Hindlimb muscle (tissue), 1 donor: ENCODE measurements around the gene KRCC1. TPM values are rescaled to one million over a fixed set of nuclear protein-coding genes. Genes with fewer than 3 reads are reported as not detected.
"Not testable (repeated sequence)": the region's sequence is repeated elsewhere in the genome, so short reads cannot be mapped to it uniquely, and the experiment has no call there.

ENCODE experiments used
- DNase-seq: peaks from one replicate; pipeline ENCODE4 v3.0.0-alpha.2; 2013
- polyA plus RNA-seq: library from polyadenylated mRNA; unstranded; fragments of 120-200 nt; gene quantifications from one replicate; pipeline ENCODE4 v1.2.1, GENCODE V29; 2013; ENCODE audit not compliant: insufficient read length

KRCC1 gene
- polyA plus RNA-seq, 1 donor: 33.0 TPM

- DNase-seq: no peak
These were observed 59.0 kb downstream of the KRCC1 start for GRCh38 chr2:87996570-87996969.

GRCh38 chr2:87995756-87996155, 59.8 kb downstream of the KRCC1 start:
- DNase-seq: no peak

GRCh38 chr2:87994304-87994850, 61.2 kb downstream of the KRCC1 start:
- not testable (repeated sequence) for DNase-seq

- not testable (repeated sequence) for DNase-seq
These were observed 63.0 kb downstream of the KRCC1 start for GRCh38 chr2:87992569-87992968.

- DNase-seq: not testable (repeated sequence)
These were observed 68.1 kb downstream of the KRCC1 start for GRCh38 chr2:87987473-87987872.

GRCh38 chr2:87985902-87986301, 69.7 kb downstream of the KRCC1 start:
- not testable (repeated sequence) for DNase-seq

- DNase-seq: not testable (repeated sequence)
These were observed 74.4 kb downstream of the KRCC1 start for GRCh38 chr2:87981182-87981581.

Other genes with a start within 250 kb of the KRCC1 start
- gene RGPD2, start 230.0 kb downstream of the KRCC1 start, polyA plus RNA-seq: 3.4 TPM
- gene RNU2-63P, start 39.2 kb downstream of the KRCC1 start, polyA plus RNA-seq: not detected
- 326 TPM for gene SMYD1, start 12.0 kb upstream of the KRCC1 start, polyA plus RNA-seq
- 0.53 TPM for gene FABP1, start 72.3 kb upstream of the KRCC1 start, polyA plus RNA-seq
- 20.5 TPM for gene THNSL2, start 114.6 kb upstream of the KRCC1 start, polyA plus RNA-seq